Esophagus squamous epithelium (tissue), 5 donors: ENCODE results near the gene ITSN1. TPM values are rescaled to one million over a fixed set of nuclear protein-coding genes. Genes with fewer than 3 reads are reported as not detected.

Experiments
- DNase-seq: peaks from one replicate; lab custom pipeline; 2025; lab: John Stamatoyannopoulos, UW
- H3K27ac ChIP-seq, 4 donors: fragments of 200-600 bp; sonication (generic); one replicate each; pipeline ENCODE4 v1.5.1; 2016 to 2019; ENCODE audit warnings: mild to moderate bottlenecking in 1 of 4
- H3K27me3 ChIP-seq, 4 donors: fragments of 200-600 bp; sonication (generic); 1 replicate in 3 of 4; 2 replicates in 1 of 4; pipeline versions ENCODE4 v1.5.1 to v1.6.0; 2017 to 2021; ENCODE audit warnings: antibody characterized with exemption in 1 of 4
- H3K36me3 ChIP-seq, 3 donors: fragments of 200-600 bp; sonication (generic); one replicate each; pipeline ENCODE4 v1.5.1; 2016 to 2019
- H3K4me1 ChIP-seq, 3 donors: fragments of 200-600 bp; sonication (generic); one replicate each; pipeline ENCODE4 v1.5.1; 2017 to 2019
- H3K4me3 ChIP-seq, 4 donors: fragments of 200-600 bp; sonication (generic); 1 replicate in 3 of 4; 2 replicates in 1 of 4; pipeline ENCODE4 v1.5.1; 2016 to 2019; ENCODE audit warnings: mild to moderate bottlenecking in 2 of 4, moderate library complexity in 1 of 4
- H3K9me3 ChIP-seq, 3 donors: fragments of 200-600 bp; sonication (generic); one replicate each; pipeline ENCODE4 v1.5.1; 2016 to 2019
- CTCF ChIP-seq, 6 experiments: fragments of 450-650 bp in 4 of 6; fragments of 200-600 bp in 2 of 6; sonication (generic) in 2 of 6; IDR thresholded peaks; one replicate each; pipeline ENCODE4 v1.5.1; 2016 to 2019; ENCODE audit warnings: antibody characterized with exemption in 6 of 6, mild to moderate bottlenecking in 4 of 6, moderate library complexity in 4 of 6
- POLR2A ChIP-seq, 4 donors: fragments of 450-650 bp; IDR thresholded peaks; one replicate each; pipeline ENCODE4 v1.6.1; 2017; ENCODE audit warnings: antibody characterized with exemption in 4 of 4, mild to moderate bottlenecking in 4 of 4, moderate library complexity in 3 of 4
- WGBS, 2 donors: methylation state at CpG; one replicate each; pipeline ENCODE4 v1.1.5; 2018; 5-methylcytosine and 5-hydroxymethylcytosine counted together
- intact Hi-C: fragments of 100-400 bp; cut with DNase I; formaldehyde crosslinking; loops from one replicate; pipeline ENCODE4 v1.15.0; 2022
- total RNA-seq, 4 donors: library from RNA; depleted of rRNA; stranded (reverse); fragments of >200 nt; gene quantifications; one replicate each; pipeline ENCODE4 v1.1.0, GENCODE V29; 2016
- donor health status: DM: yes; HTN: yes; CAD: no.

The ITSN1 gene
- total RNA-seq, 4 donors from 2014 or later = 9.5 to 27.1 (median 11.6) TPM

GRCh38 chr21:33761441-33762036, 119.2 kb downstream of the ITSN1 start:
- TF ChIP-seq POLR2A (IDR thresholded peaks at IDR 0.05) (no peak), CTCF (IDR thresholded peaks at IDR 0.05) (no peak)
- intact Hi-C loops = no loop called here
- Histone ChIP-seq H3K27me3 (no peaks in the 10 kb centered on the region), H3K27ac (peak overlapping the region; percentile 31 to 71 (median 68)), H3K4me1 (peaks cover 0 to 20% (median 6%) of the 10 kb centered on the region in 3 donors), H3K36me3 (peaks cover 0 to 30% (median 0%) of the 10 kb centered on the region in 3 donors), H3K4me3 (peak overlapping the region in 1 of 4 donors; percentile 21), H3K9me3 (no peaks in the 10 kb centered on the region)
- no peak for DNase-seq
- 29 to 57% methylated on average over 6 of the region's 6 CpGs for WGBS, 2 donors

- Histone ChIP-seq H3K4me1 (peaks cover 0 to 20% (median 6%) of the 10 kb centered on the region in 3 donors), H3K27me3 (no peaks in the 10 kb centered on the region), H3K27ac (no peak overlapping the region), H3K36me3 (peaks cover 0 to 31% (median 0%) of the 10 kb centered on the region in 3 donors), H3K9me3 (no peaks in the 10 kb centered on the region), H3K4me3 (no peak overlapping the region)
- WGBS, 2 donors = 88 to 90% methylated on average over 9 of the region's 9 CpGs
- TF ChIP-seq CTCF (IDR thresholded peaks at IDR 0.05) (no peak), POLR2A (IDR thresholded peaks at IDR 0.05) (no peak)
- intact Hi-C loops = no loop called here
- DNase-seq = no peak
These were observed 120.7 kb downstream of the ITSN1 start for GRCh38 chr21:33762803-33763581.

GRCh38 chr21:33763582-33763899, 121.2 kb downstream of the ITSN1 start:
- H3K4me1 ChIP-seq = peaks cover 0 to 20% (median 6%) of the 10 kb centered on the region in 3 donors

DNA sequence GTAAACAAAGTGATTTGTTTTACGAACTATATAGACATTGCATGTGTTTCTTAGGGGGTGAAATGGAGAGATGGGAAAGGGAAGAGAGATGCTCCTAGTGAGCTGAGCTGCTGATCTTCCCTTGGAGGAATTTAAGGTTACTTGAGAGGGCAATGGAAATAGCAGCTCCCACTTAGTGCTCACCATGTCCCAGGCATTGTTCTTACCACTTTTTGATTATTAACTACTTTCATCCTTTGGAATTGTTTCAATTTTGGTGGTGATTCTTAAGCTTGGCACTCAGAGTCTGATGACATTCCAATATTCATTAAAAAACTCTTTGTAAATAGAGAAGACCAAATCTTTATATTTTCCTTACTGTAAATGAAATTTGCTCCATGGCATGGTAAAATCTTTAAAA, 124.9 kb downstream of the ITSN1 start:
- DNase-seq = no peak
- Histone ChIP-seq H3K36me3 (peaks cover 0 to 62% (median 5%) of the 10 kb centered on the region in 3 donors), H3K9me3 (no peaks in the 10 kb centered on the region), H3K4me3 (no peak overlapping the region), H3K27me3 (no peaks in the 10 kb centered on the region), H3K27ac (no peak overlapping the region), H3K4me1 (no peaks in the 10 kb centered on the region)
- intact Hi-C loops = no loop called here
- WGBS, 2 donors = 86 to 100% methylated on average over 1 of the region's 1 CpG
- TF ChIP-seq CTCF (IDR thresholded peaks at IDR 0.05) (no peak), POLR2A (IDR thresholded peaks at IDR 0.05) (no peak)

More at GRCh38 chr21:33763582-33763899, 121.2 kb downstream of the ITSN1 start:
- no peak overlapping the region for H3K27ac ChIP-seq
- TF ChIP-seq CTCF (IDR thresholded peaks at IDR 0.05) (no peak), POLR2A (IDR thresholded peaks at IDR 0.05) (no peak)
- H3K27me3 ChIP-seq = no peaks in the 10 kb centered on the region
- no peak overlapping the region for H3K4me3 ChIP-seq
- intact Hi-C loops = no loop called here
- WGBS, 2 donors = 86 to 95% methylated on average over 3 of the region's 3 CpGs
- peaks cover 0 to 28% (median 0%) of the 10 kb centered on the region in 3 donors for H3K36me3 ChIP-seq
- no peak for DNase-seq
- no peaks in the 10 kb centered on the region for H3K9me3 ChIP-seq

DNA sequence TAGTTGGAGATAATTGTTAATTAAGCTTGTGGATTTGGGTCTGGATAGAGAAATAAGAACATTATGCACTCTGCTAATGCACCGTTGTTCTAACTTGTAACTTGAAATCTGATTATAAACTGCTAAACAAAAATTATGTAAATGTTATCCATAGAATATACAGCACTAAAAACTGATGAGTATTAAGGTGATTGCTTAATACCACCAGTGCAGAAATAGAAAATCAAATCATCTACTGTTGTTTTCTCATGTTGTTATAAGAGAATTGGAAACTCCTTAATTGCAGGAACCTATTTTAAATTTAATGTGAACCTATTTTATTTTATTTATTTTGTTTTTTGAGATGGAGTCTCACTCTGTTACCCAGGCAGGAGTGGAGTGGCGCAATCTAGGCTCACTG, 125.7 kb downstream of the ITSN1 start:
- 82 to 90% methylated on average over 2 of the region's 2 CpGs for WGBS, 2 donors
- no peak overlapping the region for H3K4me3 ChIP-seq
- H3K27ac ChIP-seq = no peak overlapping the region
- no peaks in the 10 kb centered on the region for H3K27me3 ChIP-seq
- peaks cover 0 to 62% (median 5%) of the 10 kb centered on the region in 3 donors for H3K36me3 ChIP-seq
- no peak for DNase-seq
- intact Hi-C loops = no loop called here
- H3K9me3 ChIP-seq = no peaks in the 10 kb centered on the region
- TF ChIP-seq POLR2A (IDR thresholded peaks at IDR 0.05) (no peak), CTCF (IDR thresholded peaks at IDR 0.05) (no peak)
- no peaks in the 10 kb centered on the region for H3K4me1 ChIP-seq
